ENCODE data around the gene RUSF1. TPM values are rescaled to one million over a fixed set of nuclear protein-coding genes. Genes with fewer than 3 reads are reported as not detected.
A peak's percentile ranks its signal among the peaks of the same experiment; 100 is the strongest.

Gene RUSF1
- total RNA-seq, 6 donors from 2014 or later, result 46.8 to 132 (median 80.6) TPM

DNA sequence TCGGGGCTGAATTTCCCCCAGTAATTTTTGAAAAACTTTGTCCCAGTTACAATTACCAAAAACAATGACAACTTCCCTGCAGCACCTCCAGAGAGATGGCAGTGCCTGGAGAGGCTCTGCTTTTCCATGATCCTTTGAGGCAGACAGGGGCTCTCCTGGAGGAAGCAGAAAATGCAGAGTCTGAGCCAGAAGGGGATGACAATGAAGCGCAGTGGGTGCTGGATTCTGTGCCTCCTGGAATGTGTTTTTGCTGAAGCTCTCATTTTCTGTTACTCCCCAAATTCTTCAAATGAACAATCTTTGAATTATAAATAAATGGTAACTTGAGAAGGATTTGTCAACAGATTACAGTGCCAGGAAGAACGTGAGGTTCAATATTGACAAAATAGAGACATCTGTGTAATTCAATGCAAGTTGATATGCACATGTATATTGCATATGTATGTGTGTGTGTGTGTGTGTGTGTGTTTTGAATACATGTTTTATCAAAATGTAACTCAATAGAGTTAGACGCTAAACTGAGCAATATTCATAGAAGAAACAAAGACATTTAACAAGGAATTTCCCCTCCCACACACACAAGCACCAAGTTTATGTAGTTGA, 9.7 kb upstream of the RUSF1 start:
- no peak for TF ChIP-seq EP300 (IDR thresholded peaks at IDR 0.05)
- no peak for TF ChIP-seq POLR2AphosphoS5 (IDR thresholded peaks at IDR 0.05)
- TF ChIP-seq POLR2A (IDR thresholded peaks at IDR 0.05), result no peak
- no peak for TF ChIP-seq CTCF (IDR thresholded peaks at IDR 0.05)
- ATAC-seq (ENCODE audit: low FRiP score in 2 of 2), result no peak

GRCh38 chr16:31513884-31514283, 5.7 kb upstream of the RUSF1 start:
- H3K9me3 ChIP-seq, result no peaks in the 10 kb centered on the region
- ATAC-seq (ENCODE audit: low FRiP score in 2 of 2), result no peak
- H3K36me3 ChIP-seq, result no peaks in the 10 kb centered on the region
- DNase-seq, result no peak
- TF ChIP-seq EP300 (IDR thresholded peaks at IDR 0.05) (no peak), CTCF (IDR thresholded peaks at IDR 0.05) (no peak), POLR2A (IDR thresholded peaks at IDR 0.05) (no peak), POLR2AphosphoS5 (IDR thresholded peaks at IDR 0.05) (no peak)
- H3K27me3 ChIP-seq, result no peaks in the 10 kb centered on the region
- no peak overlapping the region for H3K27ac ChIP-seq
- H3K4me1 ChIP-seq, result peaks cover 8 to 15% (median 11%) of the 10 kb centered on the region in 4 donors
- no peak overlapping the region for H3K4me3 ChIP-seq

More for the DNA sequence above, 9.7 kb upstream of the RUSF1 start:
- Histone ChIP-seq H3K27ac (no peak overlapping the region), H3K36me3 (no peaks in the 10 kb centered on the region), H3K9me3 (no peaks in the 10 kb centered on the region), H3K4me1 (no peaks in the 10 kb centered on the region), H3K4me3 (no peak overlapping the region), H3K27me3 (no peaks in the 10 kb centered on the region)
- no peak for DNase-seq
- 75 to 82% methylated on average over 4 of the region's 4 CpGs for WGBS, 2 donors

- TF ChIP-seq CTCF (IDR thresholded peaks at IDR 0.05) (no peak), POLR2A (IDR thresholded peaks at IDR 0.05) (no peak), POLR2AphosphoS5 (IDR thresholded peaks at IDR 0.05) (no peak), EP300 (IDR thresholded peaks at IDR 0.05) (no peak)
- H3K36me3 ChIP-seq, result no peaks in the 10 kb centered on the region
- ATAC-seq (ENCODE audit: low FRiP score in 2 of 2) (no peak), DNase-seq (no peak)
- no peak overlapping the region for H3K4me3 ChIP-seq
- no peaks in the 10 kb centered on the region for H3K9me3 ChIP-seq
- H3K27me3 ChIP-seq, result no peaks in the 10 kb centered on the region
- peaks cover 8 to 19% (median 14%) of the 10 kb centered on the region in 4 donors for H3K4me1 ChIP-seq
- H3K27ac ChIP-seq, result peak overlapping the region in 1 of 4 donors; percentile 67
- WGBS, 2 donors, result 54 to 61% methylated on average over 6 of the region's 6 CpGs
Measured at GRCh38 chr16:31513126-31513525, 4.9 kb upstream of the RUSF1 start.

GRCh38 chr16:31508706-31509195, 560 bp upstream of the RUSF1 start:
- H3K4me1 ChIP-seq, result peaks cover 26 to 43% (median 40%) of the 10 kb centered on the region in 4 donors
- H3K36me3 ChIP-seq, result peaks cover 0 to 9% (median 2%) of the 10 kb centered on the region in 4 donors
- H3K9me3 ChIP-seq, result no peaks in the 10 kb centered on the region
- ATAC-seq (ENCODE audit: low FRiP score in 2 of 2) (peak in 1 of 2 donors; percentile 28), DNase-seq (no peak)
- 10 to 11% methylated on average over 6 of the region's 6 CpGs for WGBS, 2 donors
- TF ChIP-seq POLR2AphosphoS5 (IDR thresholded peaks at IDR 0.05), result no peak
- TF ChIP-seq POLR2A (IDR thresholded peaks at IDR 0.05), result no peak
- no peak for TF ChIP-seq CTCF (IDR thresholded peaks at IDR 0.05)
- no peak for TF ChIP-seq EP300 (IDR thresholded peaks at IDR 0.05)
- H3K27ac ChIP-seq, result peak overlapping the region; percentile 94 to 97 (median 96)
- peak overlapping the region; percentile 74 to 100 (median 99) for H3K4me3 ChIP-seq
- H3K27me3 ChIP-seq, result no peaks in the 10 kb centered on the region

- DNase-seq (no peak), ATAC-seq (ENCODE audit: low FRiP score in 2 of 2) (peak in 1 of 2 donors; percentile 7)
- Histone ChIP-seq H3K27ac (peak overlapping the region; percentile 94 to 97 (median 96)), H3K36me3 (peaks cover 0 to 9% (median 2%) of the 10 kb centered on the region in 4 donors), H3K27me3 (no peaks in the 10 kb centered on the region), H3K4me1 (peaks cover 26 to 53% (median 46%) of the 10 kb centered on the region in 4 donors), H3K4me3 (peak overlapping the region; percentile 74 to 100 (median 99)), H3K9me3 (no peaks in the 10 kb centered on the region)
- 3 to 5% methylated on average over 12 of the region's 12 CpGs for WGBS, 2 donors
- TF ChIP-seq POLR2A (IDR thresholded peaks at IDR 0.05) (no peak), CTCF (IDR thresholded peaks at IDR 0.05) (no peak), POLR2AphosphoS5 (IDR thresholded peaks at IDR 0.05) (no peak), EP300 (IDR thresholded peaks at IDR 0.05) (no peak)
Measured at GRCh38 chr16:31507617-31507928, 618 bp downstream of the RUSF1 start.
